ENCODE results near the gene KIF6.

Gene KIF6

GRCh38 chr6:39428152-39428551 is 297.1 kb downstream of the KIF6 start:
- no peak for TF ChIP-seq CTCF (IDR thresholded peaks at IDR 0.05; ENCODE audit: low read depth, low read length)

GRCh38 chr6:39426073-39426456 is 299.1 kb downstream of the KIF6 start:
- DNase-seq (ENCODE audit: extremely low read depth, low read depth), result peak; percentile 39
- TF ChIP-seq CTCF (IDR thresholded peaks at IDR 0.05; ENCODE audit: low read depth, low read length), result no peak

More at GRCh38 chr6:39428152-39428551, 297.1 kb downstream of the KIF6 start:
- no peak for DNase-seq (ENCODE audit: extremely low read depth, low read depth)

GRCh38 chr6:39425346-39426072 is 299.7 kb downstream of the KIF6 start:
- TF ChIP-seq CTCF (IDR thresholded peaks at IDR 0.05; ENCODE audit: low read depth, low read length), result no peak
- DNase-seq (ENCODE audit: extremely low read depth, low read depth), result no peak

GRCh38 chr6:39424831-39425230 is 300.4 kb downstream of the KIF6 start:
- TF ChIP-seq CTCF (IDR thresholded peaks at IDR 0.05; ENCODE audit: low read depth, low read length), result no peak

GRCh38 chr6:39422238-39422637 is 303.0 kb downstream of the KIF6 start:
- no peak for DNase-seq (ENCODE audit: extremely low read depth, low read depth)
- no peak for TF ChIP-seq CTCF (IDR thresholded peaks at IDR 0.05; ENCODE audit: low read depth, low read length)

More at GRCh38 chr6:39424831-39425230, 300.4 kb downstream of the KIF6 start:
- DNase-seq (ENCODE audit: extremely low read depth, low read depth), result no peak

- no peak for DNase-seq (ENCODE audit: extremely low read depth, low read depth)
- TF ChIP-seq CTCF (IDR thresholded peaks at IDR 0.05; ENCODE audit: low read depth, low read length), result no peak
Observed at GRCh38 chr6:39421383-39422225, 303.6 kb downstream of the KIF6 start.

Measured in AG09319 (cell line).